Tibial nerve (tissue), 4 donors: ENCODE measurements around the gene FBN3. TPM values are rescaled to one million over a fixed set of nuclear protein-coding genes. Genes with fewer than 3 reads are reported as not detected.

Experiments
- DNase-seq, 2 donors: peaks; one replicate each; pipeline ENCODE4 v3.0.0-alpha.2; 2019; ENCODE audit warnings: low spot score in 2 of 2
- H3K27ac ChIP-seq, 4 donors: fragments of 200-600 bp; sonication (generic) in 3 of 4; one replicate each; pipeline ENCODE4 v1.5.1; 2017 to 2019; ENCODE audit warnings: mild to moderate bottlenecking in 1 of 4
- H3K27me3 ChIP-seq, 2 donors: fragments of 200-600 bp; sonication (generic) in 1 of 2; one replicate each; pipeline versions ENCODE4 v1.5.1 to v1.6.0; 2017 to 2019
- H3K36me3 ChIP-seq, 3 donors: fragments of 200-600 bp; sonication (generic); one replicate each; pipeline ENCODE4 v1.5.1; 2018 to 2019
- H3K4me1 ChIP-seq, 4 donors: fragments of 200-600 bp; sonication (generic) in 3 of 4; one replicate each; pipeline ENCODE4 v1.5.1; 2017 to 2019
- H3K4me3 ChIP-seq, 4 donors: fragments of 200-600 bp; sonication (generic) in 3 of 4; one replicate each; pipeline ENCODE4 v1.5.1; 2017 to 2019; ENCODE audit warnings: mild to moderate bottlenecking in 1 of 4, moderate library complexity in 1 of 4
- H3K9me3 ChIP-seq, 4 donors: fragments of 200-600 bp; sonication (generic) in 3 of 4; one replicate each; pipeline ENCODE4 v1.5.1; 2017 to 2019
- CTCF ChIP-seq, 5 experiments: fragments of 200-600 bp in 3 of 5; fragments of 450-650 bp in 2 of 5; sonication (generic) in 3 of 5; IDR thresholded peaks; one replicate each; pipeline ENCODE4 v1.5.1; 2016 to 2019; ENCODE audit warnings: antibody characterized with exemption in 5 of 5, mild to moderate bottlenecking in 3 of 5, moderate library complexity in 2 of 5
- EP300 ChIP-seq, 2 donors: sonication (generic); formaldehyde crosslinking; IDR thresholded peaks; one replicate each; pipeline ENCODE4 v1.6.1; 2017; ENCODE audit warnings: antibody characterized with exemption in 2 of 2, mild to moderate bottlenecking in 1 of 2
- POLR2A ChIP-seq, 2 donors: fragments of 450-650 bp; IDR thresholded peaks; one replicate each; pipeline ENCODE4 v1.6.1; 2017; ENCODE audit warnings: antibody characterized with exemption in 2 of 2, mild to moderate bottlenecking in 2 of 2, moderate library complexity in 2 of 2
- WGBS, 2 donors: methylation state at CpG; one replicate each; pipeline ENCODE4 v1.1.5; 2018; 5-methylcytosine and 5-hydroxymethylcytosine counted together
- total RNA-seq, 4 donors: library from RNA; depleted of rRNA; stranded (reverse); fragments of >200 nt; gene quantifications; one replicate each; pipeline ENCODE4 v1.1.0, GENCODE V29; 2016

FBN3 gene
- total RNA-seq, 4 donors from 2014 or later, result 0.20 to 2.5 TPM; not detected in 2

- no peaks in the 10 kb centered on the region for H3K4me1 ChIP-seq
- H3K27me3 ChIP-seq, result no peaks in the 10 kb centered on the region
- 98 to 100% methylated on average over 2 of the region's 2 CpGs for WGBS, 2 donors
- H3K36me3 ChIP-seq, result no peaks in the 10 kb centered on the region
- DNase-seq, result no peak
- H3K4me3 ChIP-seq, result no peak overlapping the region
- peaks cover 0 to 78% (median 16%) of the 10 kb centered on the region in 4 donors for H3K9me3 ChIP-seq
- TF ChIP-seq EP300 (IDR thresholded peaks at IDR 0.05) (no peak), POLR2A (IDR thresholded peaks at IDR 0.05) (no peak), CTCF (IDR thresholded peaks at IDR 0.05) (no peak)
- no peak overlapping the region for H3K27ac ChIP-seq
Observed at GRCh38 chr19:8093740-8094139, 55.7 kb downstream of the FBN3 start.

- H3K4me1 ChIP-seq, result no peaks in the 10 kb centered on the region
- no peak overlapping the region for H3K27ac ChIP-seq
- no peak for TF ChIP-seq CTCF (IDR thresholded peaks at IDR 0.05)
- TF ChIP-seq EP300 (IDR thresholded peaks at IDR 0.05), result no peak
- no peak for TF ChIP-seq POLR2A (IDR thresholded peaks at IDR 0.05)
- H3K27me3 ChIP-seq, result no peaks in the 10 kb centered on the region
- no peaks in the 10 kb centered on the region for H3K36me3 ChIP-seq
- peaks cover 0 to 59% (median 11%) of the 10 kb centered on the region in 4 donors for H3K9me3 ChIP-seq
- WGBS, 2 donors, result 92 to 100% methylated on average over 2 of the region's 2 CpGs
- no peak for DNase-seq
- H3K4me3 ChIP-seq, result no peak overlapping the region
Observed at GRCh38 chr19:8090950-8091349, 58.4 kb downstream of the FBN3 start.

GRCh38 chr19:8089664-8090601, 59.5 kb downstream of the FBN3 start:
- H3K4me1 ChIP-seq, result no peaks in the 10 kb centered on the region
- peaks cover 0 to 48% (median 4%) of the 10 kb centered on the region in 4 donors for H3K9me3 ChIP-seq
- H3K4me3 ChIP-seq, result no peak overlapping the region
- H3K36me3 ChIP-seq, result no peaks in the 10 kb centered on the region
- no peak overlapping the region for H3K27ac ChIP-seq
- WGBS, 2 donors, result 80 to 83% methylated on average over 15 to 19 of the region's 19 CpGs
- no peak for DNase-seq
- H3K27me3 ChIP-seq, result no peaks in the 10 kb centered on the region
- TF ChIP-seq POLR2A (IDR thresholded peaks at IDR 0.05) (no peak), CTCF (IDR thresholded peaks at IDR 0.05) (no peak), EP300 (IDR thresholded peaks at IDR 0.05) (no peak)

GRCh38 chr19:8088752-8089663, 60.4 kb downstream of the FBN3 start:
- no peak overlapping the region for H3K4me3 ChIP-seq
- H3K27me3 ChIP-seq, result no peaks in the 10 kb centered on the region
- no peak for TF ChIP-seq EP300 (IDR thresholded peaks at IDR 0.05)
- no peak for TF ChIP-seq CTCF (IDR thresholded peaks at IDR 0.05)
- TF ChIP-seq POLR2A (IDR thresholded peaks at IDR 0.05), result no peak
- no peaks in the 10 kb centered on the region for H3K36me3 ChIP-seq
- H3K27ac ChIP-seq, result no peak overlapping the region
- WGBS, 2 donors, result 84% methylated on average over 8 of the region's 8 CpGs
- H3K9me3 ChIP-seq, result peaks cover 0 to 39% (median 0%) of the 10 kb centered on the region in 4 donors
- no peaks in the 10 kb centered on the region for H3K4me1 ChIP-seq
- no peak for DNase-seq
